HG02938 (cell line): ENCODE results near the gene ROBO1.

Experiments
- ATAC-seq: cut with Tn5 transposase; IDR thresholded peaks from one replicate; pipeline ENCODE4 v1.9.1; 2021; ENCODE audit warnings: mild to moderate bottlenecking, moderate library complexity; ENCODE audit not compliant: unreplicated experiment

Gene ROBO1

GRCh38 chr3:78823859-78824258, 943.9 kb downstream of the ROBO1 start:
- ATAC-seq = no peak

- no peak for ATAC-seq
Measured at GRCh38 chr3:78823434-78823833, 944.4 kb downstream of the ROBO1 start.

GRCh38 chr3:78822726-78823125, 945.1 kb downstream of the ROBO1 start:
- no peak for ATAC-seq

- no peak for ATAC-seq
Measured at GRCh38 chr3:78820542-78820941, 947.3 kb downstream of the ROBO1 start.

GRCh38 chr3:78818161-78818985, 949.4 kb downstream of the ROBO1 start:
- no peak for ATAC-seq

GRCh38 chr3:78814893-78815562, 952.8 kb downstream of the ROBO1 start:
- ATAC-seq = no peak

GRCh38 chr3:78812166-78812565, 955.6 kb downstream of the ROBO1 start:
- no peak for ATAC-seq

GRCh38 chr3:78809966-78810365, 957.8 kb downstream of the ROBO1 start:
- no peak for ATAC-seq

GRCh38 chr3:78804251-78805037, 963.4 kb downstream of the ROBO1 start:
- ATAC-seq = no peak

GRCh38 chr3:78802562-78802930, 965.3 kb downstream of the ROBO1 start:
- ATAC-seq = no peak

- ATAC-seq = peak; percentile 73
Measured at GRCh38 chr3:78801926-78802561, 965.8 kb downstream of the ROBO1 start.

GRCh38 chr3:78799681-78800080, 968.1 kb downstream of the ROBO1 start:
- ATAC-seq = no peak

GRCh38 chr3:78798266-78798832, 969.4 kb downstream of the ROBO1 start:
- no peak for ATAC-seq

GRCh38 chr3:78794431-78794830, 973.4 kb downstream of the ROBO1 start:
- ATAC-seq = no peak

- no peak for ATAC-seq
Measured at GRCh38 chr3:78792733-78793132, 975.1 kb downstream of the ROBO1 start.

- no peak for ATAC-seq
Measured at GRCh38 chr3:78792212-78792611, 975.6 kb downstream of the ROBO1 start.

- ATAC-seq = no peak
Measured at GRCh38 chr3:78791753-78792152, 976.0 kb downstream of the ROBO1 start.

GRCh38 chr3:78788839-78789238, 979.0 kb downstream of the ROBO1 start:
- no peak for ATAC-seq

GRCh38 chr3:78785004-78785403, 982.8 kb downstream of the ROBO1 start:
- no peak for ATAC-seq

- no peak for ATAC-seq
Measured at GRCh38 chr3:78781351-78781750, 986.4 kb downstream of the ROBO1 start.
